HG03354 (cell line): ENCODE results near the gene VPS37D.
A peak's percentile ranks its signal among the peaks of the same experiment; 100 is the strongest.
"Not testable (repeated sequence)": the region's sequence is repeated elsewhere in the genome, so short reads cannot be mapped to it uniquely, and the experiment has no call there.

Experiments
- ATAC-seq: cut with Tn5 transposase; IDR thresholded peaks from one replicate; pipeline ENCODE4 v1.9.1; 2021; ENCODE audit warnings: mild to moderate bottlenecking; ENCODE audit not compliant: unreplicated experiment, poor library complexity, severe bottlenecking

Gene VPS37D, protein sequence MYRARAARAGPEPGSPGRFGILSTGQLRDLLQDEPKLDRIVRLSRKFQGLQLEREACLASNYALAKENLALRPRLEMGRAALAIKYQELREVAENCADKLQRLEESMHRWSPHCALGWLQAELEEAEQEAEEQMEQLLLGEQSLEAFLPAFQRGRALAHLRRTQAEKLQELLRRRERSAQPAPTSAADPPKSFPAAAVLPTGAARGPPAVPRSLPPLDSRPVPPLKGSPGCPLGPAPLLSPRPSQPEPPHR

DNA sequence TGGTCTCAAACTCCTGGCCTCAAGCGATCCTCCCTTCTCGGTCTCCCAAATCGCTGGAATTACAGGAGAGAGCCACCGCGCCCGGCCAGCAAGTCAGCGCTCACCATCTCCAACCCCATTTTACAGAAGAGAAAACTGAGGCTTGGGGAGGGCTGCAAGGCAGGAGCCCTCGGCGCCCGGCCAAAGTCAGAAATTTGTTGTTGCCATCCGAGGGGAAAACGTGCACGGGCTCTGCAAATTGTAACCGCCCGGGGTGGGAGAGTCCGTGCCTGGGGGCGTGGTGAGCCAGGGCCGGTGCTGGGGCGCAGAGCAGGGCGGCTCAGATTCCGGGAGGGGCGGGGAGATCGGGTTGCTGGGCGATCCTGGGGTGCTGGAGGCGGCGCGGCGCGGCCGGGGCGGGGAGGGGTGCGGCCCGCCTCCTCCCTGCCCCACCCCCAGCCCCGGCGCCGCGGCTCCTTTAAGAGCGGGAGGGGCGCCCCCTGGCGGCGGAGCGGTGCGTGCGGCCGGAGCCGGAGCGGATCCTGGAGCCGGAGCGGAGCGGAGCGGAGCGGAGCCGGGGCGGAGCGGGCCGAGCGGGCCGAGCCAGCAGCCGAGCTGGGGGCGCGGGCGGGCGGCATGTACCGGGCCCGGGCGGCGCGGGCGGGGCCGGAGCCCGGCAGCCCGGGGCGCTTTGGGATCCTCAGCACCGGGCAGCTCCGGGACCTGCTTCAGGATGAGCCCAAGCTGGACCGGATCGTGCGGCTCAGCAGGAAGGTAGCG is at the start of gene VPS37D:
Gene VPS37D (plus strand): TSS at position 488 of the 759 bp plus-strand sequence. CDS start 128 bp downstream, at position 616.
- peak; percentile 94 for ATAC-seq

DNA sequence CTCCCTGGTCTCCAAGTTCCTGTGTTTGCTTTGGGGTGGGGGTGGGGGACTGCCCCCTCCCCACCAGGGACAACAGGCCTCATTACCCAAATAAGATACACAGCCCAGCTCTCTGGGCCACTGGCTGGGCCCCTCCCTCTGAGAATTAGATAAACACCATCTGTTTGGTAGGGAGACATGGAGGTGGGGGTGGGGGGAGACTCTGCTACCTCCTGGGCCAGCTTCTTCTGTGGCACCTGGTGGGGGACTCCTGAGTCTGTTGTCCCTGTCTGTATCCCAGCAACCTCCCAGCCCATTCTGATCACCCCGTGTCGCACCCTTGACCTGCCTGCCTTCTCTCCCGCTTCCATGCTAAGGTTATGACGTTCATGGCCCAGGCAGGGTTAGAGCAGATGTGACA is 49.1 kb upstream of the VPS37D start:
- no peak for ATAC-seq

DNA sequence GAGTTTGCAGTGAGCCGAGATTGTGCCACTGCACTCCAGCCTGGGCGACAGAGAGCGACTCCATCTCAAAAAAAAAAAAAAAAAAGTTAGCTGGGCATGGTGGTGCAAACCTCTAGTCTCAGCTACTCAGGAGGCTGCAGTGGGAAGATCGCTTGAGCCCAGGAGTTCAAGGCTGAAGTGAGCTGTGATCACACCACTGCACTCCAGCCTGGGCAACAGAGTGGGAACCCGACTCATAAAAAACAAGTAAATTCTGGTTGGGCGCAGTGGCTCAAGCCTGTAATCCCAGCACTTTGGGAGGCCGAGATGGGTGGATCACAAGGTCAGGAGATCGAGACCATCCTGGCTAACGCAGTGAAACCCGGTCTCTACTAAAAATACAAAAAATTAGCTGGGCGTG is 48.2 kb upstream of the VPS37D start:
- not testable (repeated sequence) for ATAC-seq

DNA sequence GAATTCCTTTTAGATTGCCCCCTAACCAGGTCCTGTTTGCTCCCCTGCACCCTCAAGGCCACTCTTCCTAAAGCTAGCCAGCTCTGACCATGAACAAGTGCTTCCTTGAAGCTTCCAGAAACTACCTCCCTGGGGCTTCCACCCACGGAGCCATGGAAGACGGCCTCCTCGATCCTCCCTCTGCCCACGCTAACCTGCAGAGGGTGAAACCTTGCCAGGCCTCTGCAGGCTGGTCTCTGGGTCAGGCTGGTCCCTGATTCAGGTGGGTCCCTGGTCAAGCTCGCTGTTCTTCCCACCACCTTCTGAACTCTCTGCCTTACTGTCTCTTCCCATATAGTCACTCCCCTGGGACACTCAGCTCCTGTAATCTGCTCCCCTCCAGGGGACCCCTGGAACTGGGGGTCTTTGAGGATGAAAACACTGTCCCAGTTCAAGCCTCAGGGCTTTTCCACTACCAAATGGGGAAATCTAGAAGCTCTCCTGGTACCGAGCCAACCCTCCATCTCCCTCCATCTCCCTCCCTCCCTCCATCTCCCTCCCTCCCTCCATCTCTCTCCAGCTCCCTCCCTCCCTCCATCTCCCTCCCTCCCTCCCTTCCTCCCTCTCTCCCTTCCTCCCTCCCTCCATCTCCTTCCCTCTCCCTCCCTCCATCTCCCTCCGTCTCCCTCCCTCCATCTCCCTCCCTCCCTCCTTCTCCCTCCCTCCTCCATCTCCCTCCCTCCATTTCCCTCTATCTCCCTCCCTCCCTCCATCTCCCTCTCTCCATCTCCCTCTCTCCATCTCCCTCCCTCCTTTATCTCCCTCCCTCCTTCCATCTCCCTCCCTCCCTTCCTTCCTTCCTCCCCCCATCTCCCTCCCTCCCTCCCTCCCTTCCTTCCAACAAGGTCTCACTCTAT is 46.2 kb upstream of the VPS37D start:
- no peak for ATAC-seq

DNA sequence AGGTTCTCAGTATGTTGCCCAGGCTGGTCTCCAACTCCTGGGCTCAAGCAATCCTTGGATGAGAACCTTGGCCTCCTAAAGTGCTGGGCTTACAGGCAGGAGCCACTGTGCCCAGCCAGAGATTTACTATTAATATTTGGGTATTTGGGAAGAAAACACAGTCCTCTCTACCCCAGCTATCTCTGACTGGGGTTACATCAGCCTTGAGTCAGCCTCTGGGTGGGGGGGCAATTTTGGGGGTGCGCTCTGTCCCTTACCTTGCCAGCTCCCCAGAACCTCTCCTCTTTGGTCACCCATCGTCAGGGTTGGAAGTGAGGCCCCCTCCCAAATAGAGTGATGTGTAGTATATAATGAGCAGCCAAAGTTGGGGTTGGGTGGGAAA is 45.1 kb upstream of the VPS37D start:
- ATAC-seq = no peak

DNA sequence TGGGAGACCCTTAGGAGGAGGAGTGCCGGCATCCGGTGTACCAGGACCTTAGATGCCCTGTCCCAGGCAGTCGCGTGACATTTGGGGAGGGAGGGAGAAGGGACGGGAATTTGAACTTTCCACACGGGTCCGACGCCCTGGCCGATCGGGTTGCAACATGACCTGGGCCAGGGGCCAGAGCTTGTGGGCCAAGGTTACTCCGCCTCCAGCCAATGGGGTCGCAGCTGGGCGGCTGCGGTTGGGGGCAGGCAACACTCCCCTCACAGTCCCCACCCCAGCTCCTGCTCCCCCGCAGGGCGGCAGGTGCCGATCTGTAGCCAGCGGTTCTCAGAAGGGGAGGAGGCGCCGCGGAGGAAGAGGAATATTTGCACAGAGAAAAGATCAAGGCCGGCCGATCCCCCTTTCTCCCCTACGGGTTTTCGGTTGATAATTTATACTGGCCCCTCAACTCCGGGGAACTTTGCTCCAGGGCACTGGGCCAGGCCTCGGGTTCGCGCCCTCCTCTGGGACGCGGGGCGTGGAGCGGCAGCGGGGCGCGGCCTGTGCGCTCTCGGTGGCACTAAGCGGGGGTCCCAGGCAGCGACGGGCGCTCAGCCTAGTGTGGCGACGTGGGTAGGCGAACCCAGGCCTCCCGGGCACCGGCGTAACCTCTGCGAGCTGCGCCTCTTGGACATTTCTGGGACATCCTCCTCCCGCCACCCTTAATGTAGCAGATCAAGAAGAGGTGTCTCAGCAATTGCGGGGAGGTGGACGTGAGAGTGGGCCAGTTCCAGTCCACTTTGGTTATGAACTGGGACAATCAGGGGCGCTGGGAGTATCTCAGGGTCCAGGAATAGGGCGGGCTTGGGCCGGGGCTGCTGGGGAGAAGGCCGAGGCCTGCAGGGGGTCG is 44.5 kb upstream of the VPS37D start:
- ATAC-seq = no peak

DNA sequence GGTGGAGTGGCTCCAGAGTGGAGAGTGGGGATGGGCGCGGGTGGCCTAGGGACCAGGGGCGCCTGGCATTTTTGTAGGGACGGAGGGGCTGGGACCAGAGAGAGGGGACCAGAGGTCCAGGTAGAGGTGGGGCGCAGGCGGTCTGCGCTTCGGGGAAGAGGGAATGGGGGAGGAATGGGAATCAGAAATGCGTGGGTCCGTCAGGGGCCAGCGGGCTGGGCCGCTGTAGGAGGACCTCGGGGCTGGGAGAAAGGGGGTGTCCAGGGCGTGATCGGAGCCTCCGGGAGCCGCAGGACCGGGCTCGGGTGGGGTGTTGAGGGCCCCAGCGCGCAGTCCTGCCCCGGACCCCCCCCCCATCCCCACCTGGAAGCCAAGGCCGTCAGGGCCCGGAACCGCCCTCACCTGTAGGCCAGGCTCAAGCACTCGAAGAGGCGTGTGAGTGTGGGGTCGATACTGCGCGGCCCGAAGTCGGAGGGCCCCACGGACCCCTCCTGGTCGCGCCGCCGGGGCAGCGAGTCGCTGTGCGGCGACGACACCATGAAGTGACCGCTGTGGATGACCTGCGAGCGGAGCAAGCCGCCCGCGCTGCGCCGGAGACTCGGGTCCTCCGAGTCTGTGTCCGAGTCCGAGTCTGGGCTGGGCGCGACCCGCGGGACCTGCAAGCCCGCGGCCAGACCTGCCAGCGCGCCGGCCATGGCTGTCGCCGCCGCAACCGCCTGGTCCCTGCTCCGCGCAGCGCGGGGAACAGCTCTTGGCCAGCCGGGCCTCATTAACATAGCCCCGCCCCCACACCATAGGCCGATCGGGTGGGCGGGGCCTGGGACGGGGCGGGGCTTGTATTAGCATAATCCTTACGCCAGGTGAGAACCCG is 43.6 kb upstream of the VPS37D start, which contains the start of gene MLXIPL:
Gene MLXIPL (minus strand): TSS at position 725 of the 871 bp plus-strand sequence. CDS start 30 bp downstream, at position 695.
- ATAC-seq = peak; percentile 46

DNA sequence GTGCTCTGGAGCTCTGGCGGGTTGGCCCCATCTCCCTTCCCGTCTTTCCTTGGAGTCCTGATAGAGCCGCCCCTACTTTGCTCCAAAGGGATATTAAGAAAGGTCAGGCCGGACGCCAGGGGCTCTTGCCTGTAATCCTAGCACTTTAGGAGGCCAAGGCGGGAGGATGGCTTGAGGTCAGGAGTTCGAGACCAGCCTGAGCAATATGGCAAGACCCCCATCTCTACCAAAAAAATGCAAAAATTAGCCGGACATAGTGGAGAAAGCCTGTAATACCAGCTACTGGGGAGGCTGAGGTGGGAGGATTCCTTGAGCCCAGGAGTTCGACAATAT is 43.0 kb upstream of the VPS37D start:
- no peak for ATAC-seq

DNA sequence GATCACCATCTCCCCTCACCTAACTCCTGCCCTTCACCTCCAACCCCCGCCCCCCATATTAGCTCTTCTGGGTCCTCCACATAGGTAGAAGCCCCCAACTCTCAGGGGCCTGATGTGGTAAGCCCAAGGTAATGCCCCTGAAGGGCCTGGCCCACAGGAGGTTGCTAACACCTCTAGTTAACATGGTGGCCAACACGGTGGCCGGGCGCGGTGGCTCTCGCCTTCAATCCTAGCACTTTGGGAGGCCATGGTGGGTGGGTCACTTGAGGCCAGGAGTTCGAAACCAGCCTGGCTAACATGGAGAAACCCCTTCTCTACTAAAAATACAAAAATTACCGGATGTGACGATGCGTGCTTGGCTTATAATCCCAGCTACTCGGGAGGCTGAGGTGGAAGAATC is 42.4 kb upstream of the VPS37D start:
- no peak for ATAC-seq

DNA sequence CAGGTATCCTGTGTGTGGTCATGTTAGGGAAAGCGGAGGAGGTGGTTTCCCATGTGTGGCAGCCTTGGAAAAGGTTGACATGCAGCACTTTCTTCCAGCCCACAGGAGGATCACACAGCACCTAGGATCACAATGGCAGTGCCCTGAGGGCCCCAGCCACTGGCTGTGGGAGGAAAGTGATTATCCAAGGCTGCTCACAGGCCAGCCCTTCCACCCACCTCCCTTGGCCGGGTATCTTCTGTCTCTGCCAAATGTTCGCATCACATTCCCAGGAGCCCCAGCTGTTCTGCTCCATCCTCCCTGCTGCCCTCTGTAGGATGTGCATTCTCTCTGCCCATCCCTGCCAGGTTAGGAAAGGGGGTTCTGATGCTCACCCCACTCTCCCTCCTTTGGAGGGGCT is 40.8 kb upstream of the VPS37D start:
- no peak for ATAC-seq

DNA sequence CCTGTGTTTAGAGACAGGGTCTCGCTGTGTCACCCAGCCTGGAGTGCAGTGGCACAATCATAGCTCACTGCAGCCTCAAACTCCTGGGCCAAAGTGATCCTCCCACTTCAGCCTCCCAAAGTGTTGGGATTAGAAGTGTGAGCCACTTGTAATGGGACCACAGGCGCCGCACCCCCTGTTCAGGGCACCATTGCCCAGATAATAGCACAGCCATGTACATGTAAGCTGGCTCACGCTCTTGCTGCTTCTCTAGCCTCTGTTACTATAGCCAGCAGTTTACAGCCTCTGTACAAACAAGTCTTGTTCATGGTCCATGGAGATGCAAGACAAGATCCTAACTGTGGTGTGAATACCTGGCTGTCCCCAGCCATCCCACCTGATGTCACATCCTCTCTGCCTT is 39.1 kb upstream of the VPS37D start:
- no peak for ATAC-seq

DNA sequence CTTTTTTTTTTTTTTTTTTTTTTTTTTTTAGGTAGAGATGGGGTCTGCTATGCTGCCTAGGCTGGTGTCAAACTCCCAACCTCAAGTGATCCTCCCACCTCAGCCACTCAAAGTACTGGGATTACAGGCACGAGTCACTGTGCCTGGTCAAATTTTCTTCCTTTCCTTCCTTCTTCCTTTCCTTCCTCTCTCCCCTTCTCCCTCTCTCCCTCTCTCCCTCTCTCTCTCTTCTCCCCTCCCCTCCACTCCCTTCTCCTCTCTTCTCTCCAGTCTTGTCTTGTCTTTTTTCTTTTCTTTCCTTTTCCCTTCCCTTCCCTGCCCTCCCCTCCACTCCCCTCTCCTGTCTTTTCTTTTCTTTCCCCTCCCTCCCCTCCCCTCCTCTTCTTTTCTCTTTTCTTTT is 36.1 kb upstream of the VPS37D start:
- no peak for ATAC-seq

DNA sequence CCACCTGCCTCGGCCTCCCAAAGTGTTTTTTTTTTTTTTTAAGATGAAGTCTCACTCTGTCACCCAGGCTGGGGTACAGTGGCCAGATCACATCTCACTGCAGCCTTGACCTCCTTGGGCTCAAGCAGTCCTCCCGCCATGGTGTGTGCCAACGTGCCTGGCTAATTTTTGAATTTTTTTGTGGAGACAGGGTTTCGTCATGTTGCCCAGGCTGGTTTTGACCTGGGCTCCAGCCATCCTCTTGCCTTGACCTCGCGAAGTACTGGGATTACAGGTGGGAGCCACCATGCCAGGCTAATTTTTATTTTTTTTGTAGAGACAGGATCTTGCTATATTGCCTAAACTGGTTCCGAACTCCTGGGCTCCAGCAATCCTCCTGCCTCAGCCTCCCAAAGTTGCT is 34.3 kb upstream of the VPS37D start:
- no peak for ATAC-seq

DNA sequence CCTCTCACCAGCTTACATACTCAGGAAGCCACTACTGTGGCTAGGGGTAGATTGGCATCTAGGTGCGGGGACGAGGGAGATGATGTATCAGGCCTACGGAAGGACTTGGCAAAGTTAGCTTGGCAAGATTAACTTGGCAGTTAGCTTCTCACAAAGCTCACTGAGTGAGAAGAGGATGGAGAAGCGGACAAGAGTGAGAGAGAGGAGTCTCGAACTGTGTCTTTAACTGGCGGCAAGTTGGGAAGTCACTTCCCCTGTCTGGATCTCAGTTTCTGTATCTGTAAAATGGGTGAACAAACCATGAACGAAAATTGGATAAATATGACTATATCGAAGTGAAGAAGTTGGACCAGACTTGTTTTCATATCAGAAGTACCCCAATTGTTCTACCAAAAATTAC is 33.8 kb upstream of the VPS37D start:
- ATAC-seq = no peak

DNA sequence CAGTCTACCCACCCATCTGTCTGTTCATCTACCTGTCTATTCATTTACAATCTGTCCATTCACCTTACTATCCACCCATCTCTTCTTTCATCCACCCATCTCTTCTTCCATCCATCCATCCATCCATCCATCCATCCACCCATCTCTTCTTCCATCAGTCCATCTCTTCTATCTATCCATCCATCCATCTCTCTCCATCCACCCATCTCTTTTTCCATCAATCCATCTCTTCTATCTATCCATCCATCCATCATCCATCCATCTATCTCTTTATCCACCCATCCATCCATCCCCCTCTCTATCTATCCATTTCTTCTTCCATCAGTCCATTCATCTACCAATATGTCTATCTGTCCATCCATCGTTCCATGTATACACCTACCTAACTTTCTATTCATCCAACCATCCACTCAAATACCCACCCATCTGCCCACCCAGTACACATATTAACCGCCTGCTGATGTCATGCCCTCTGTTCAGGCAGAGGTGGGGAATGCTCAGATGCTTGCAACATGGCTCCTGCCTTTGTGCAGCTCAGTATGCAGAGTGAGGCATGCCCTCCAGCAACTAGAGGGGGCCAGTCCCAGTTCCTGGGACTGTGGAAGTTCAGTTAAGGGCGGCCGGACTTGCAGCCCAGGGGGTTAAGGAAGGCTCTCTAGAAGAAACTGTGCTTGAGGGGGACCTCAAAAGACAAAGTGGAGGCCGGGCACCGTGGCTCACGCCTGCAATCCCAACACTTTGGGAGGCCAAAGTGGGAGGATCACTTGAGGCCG is 32.0 kb upstream of the VPS37D start:
- no peak for ATAC-seq

DNA sequence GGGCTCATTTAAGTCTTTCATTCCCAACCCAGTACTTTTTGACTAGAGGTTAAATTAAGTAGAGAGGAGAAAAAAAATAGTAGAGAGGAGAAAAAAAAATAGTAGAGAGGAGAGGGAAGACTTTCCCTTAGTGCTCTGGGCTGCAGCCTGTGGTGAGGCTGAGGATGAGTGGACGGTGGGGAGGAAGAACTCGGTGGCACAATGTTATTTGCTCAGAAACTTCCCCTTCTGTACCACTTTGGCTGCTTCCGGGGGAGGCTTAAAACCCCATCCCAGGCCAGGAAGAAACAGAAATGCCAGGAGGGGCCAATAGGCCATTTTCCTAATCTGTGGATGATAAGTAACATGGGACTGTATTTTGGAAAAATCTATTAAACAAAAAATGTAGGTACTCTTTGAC is 28.7 kb upstream of the VPS37D start:
- no peak for ATAC-seq

DNA sequence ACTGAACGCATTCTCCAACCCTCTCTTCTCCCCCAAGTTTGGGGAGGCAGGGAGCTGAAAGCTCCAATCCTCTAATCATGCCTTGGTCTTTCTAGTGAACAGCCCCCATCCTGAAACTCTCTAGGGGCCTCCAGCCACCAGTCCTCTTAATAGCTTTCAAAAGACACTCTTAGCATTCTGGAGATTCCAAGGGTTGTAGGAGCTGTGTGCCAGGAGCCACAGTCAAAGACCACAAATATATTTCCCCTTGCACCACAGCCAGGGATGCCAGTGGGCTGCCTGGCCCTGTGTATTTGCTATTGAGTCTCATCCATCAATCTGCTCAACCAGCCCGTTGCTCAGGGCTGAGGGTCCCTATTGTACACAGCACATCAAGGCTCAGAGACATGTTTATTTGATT is 24.8 kb upstream of the VPS37D start:
- no peak for ATAC-seq

DNA sequence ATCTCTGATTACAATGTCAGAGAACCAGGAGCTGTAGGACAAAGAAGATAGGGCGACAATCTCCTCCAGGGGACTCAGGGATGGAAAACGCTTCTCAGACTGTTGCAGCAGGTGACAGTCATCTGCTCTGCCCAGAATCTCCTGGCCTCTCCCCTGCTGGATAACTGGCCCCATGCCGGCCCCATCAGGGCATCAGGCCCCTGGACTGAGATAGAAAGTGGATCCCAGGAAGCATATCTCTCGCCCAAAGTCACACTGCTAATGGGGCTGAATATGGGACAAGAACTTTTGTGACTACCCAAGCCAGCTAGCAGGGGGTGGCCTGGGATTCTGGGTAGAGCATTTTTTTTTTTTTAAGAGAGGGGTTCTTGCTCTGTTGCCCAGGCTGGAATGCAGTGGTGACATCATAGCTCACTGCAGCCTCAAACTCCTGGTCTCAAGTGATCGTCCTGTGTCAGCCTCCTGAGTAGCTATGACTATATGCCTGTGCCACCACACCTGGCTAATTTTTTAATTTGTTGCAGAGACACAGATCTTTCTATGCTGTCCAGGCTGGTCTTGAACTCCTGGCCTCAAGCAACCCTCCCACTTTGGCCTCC is 22.8 kb upstream of the VPS37D start:
- ATAC-seq = no peak
